ENCODE measurements around the gene CFAP74.
A peak's percentile ranks its signal among the peaks of the same experiment; 100 is the strongest.

DNA sequence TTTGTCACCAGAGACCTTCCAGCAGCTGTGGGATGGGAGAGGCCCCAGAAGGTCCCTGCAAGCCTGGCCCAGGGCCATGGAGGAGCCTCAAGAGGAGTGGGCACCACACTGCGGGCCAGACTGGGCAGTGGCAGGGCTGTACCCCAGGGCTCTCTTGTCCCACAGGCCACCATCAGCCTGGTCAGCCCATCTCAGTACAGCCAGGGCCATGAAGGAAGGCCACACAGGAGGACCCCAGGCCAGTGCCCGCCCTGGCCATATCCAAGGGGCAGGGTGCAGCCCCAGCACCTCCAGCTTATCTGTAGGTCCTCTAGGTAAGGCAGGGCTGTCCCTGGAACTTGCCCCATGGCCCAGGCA lies 109.6 kb downstream of the CFAP74 start:
- TF ChIP-seq, protein P1, sequence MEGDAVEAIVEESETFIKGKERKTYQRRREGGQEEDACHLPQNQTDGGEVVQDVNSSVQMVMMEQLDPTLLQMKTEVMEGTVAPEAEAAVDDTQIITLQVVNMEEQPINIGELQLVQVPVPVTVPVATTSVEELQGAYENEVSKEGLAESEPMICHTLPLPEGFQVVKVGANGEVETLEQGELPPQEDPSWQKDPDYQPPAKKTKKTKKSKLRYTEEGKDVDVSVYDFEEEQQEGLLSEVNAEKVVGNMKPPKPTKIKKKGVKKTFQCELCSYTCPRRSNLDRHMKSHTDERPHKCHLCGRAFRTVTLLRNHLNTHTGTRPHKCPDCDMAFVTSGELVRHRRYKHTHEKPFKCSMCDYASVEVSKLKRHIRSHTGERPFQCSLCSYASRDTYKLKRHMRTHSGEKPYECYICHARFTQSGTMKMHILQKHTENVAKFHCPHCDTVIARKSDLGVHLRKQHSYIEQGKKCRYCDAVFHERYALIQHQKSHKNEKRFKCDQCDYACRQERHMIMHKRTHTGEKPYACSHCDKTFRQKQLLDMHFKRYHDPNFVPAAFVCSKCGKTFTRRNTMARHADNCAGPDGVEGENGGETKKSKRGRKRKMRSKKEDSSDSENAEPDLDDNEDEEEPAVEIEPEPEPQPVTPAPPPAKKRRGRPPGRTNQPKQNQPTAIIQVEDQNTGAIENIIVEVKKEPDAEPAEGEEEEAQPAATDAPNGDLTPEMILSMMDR (IDR thresholded peaks at IDR 0.05): no peak
- peak; percentile 7 to 76 for TF ChIP-seq POLR2A (IDR thresholded peaks at IDR 0.05)

All from Peyer's patch (tissue), 4 donors.